Mammary epithelial cell (primary cell): ENCODE measurements around the gene IFT81.

ENCODE experiments used
- EZH2 ChIP-seq: IDR thresholded peaks from 2 replicates; pipeline ENCODE4 v1.6.1; 2012; ENCODE audit warnings: low read length, inconsistent platforms, borderline replicate concordance
- TF ChIP-seq, protein P1 (sequence below), 2 donors: IDR thresholded peaks in 1 of 2; conservative IDR thresholded peaks in 1 of 2; 2 replicates each; pipeline ENCODE4 v1.5.1; 2011 to 2012; ENCODE audit warnings: inconsistent platforms in 2 of 2, low read length in 2 of 2, mild to moderate bottlenecking in 2 of 2, control low read depth in 1 of 2, low read depth in 1 of 2; ENCODE audit not compliant: insufficient read depth in 1 of 2; ENCODE audit errors: extremely low read depth in 1 of 2

DNA sequence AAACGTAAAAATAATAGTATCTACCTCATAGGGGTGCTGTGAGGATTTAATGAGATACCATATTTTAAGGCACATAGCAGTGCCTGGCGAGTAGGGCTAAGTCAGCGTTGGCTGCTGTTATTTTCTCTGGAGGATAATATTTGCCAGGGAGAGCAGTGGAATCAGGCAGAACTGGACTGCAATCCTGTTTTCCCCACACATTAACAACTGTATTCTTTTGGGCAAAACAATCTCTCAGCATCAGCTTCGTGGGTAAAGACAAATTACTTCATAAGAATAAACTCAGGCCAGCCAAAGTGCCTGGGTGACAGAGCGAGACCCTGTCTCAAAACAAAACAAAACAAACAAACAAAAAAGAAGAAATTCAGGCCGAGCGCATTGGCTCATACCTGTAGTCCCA, 127.2 kb downstream of the IFT81 start:
- TF ChIP-seq, protein P1, sequence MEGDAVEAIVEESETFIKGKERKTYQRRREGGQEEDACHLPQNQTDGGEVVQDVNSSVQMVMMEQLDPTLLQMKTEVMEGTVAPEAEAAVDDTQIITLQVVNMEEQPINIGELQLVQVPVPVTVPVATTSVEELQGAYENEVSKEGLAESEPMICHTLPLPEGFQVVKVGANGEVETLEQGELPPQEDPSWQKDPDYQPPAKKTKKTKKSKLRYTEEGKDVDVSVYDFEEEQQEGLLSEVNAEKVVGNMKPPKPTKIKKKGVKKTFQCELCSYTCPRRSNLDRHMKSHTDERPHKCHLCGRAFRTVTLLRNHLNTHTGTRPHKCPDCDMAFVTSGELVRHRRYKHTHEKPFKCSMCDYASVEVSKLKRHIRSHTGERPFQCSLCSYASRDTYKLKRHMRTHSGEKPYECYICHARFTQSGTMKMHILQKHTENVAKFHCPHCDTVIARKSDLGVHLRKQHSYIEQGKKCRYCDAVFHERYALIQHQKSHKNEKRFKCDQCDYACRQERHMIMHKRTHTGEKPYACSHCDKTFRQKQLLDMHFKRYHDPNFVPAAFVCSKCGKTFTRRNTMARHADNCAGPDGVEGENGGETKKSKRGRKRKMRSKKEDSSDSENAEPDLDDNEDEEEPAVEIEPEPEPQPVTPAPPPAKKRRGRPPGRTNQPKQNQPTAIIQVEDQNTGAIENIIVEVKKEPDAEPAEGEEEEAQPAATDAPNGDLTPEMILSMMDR (conservative IDR thresholded peaks at IDR 0.05 in 1 of 2, IDR thresholded peaks at IDR 0.05 in 1 of 2; ENCODE audit: extremely low read depth in 1 of 2, insufficient read depth in 1 of 2, low read depth in 1 of 2, low read length in 2 of 2): no peak
- TF ChIP-seq EZH2: no peak
